HG03066 (cell line): ENCODE measurements around the gene CPLANE2.

ENCODE experiments used
- ATAC-seq: cut with Tn5 transposase; IDR thresholded peaks from one replicate; pipeline ENCODE4 v1.9.1; 2021; ENCODE audit warnings: low read depth; ENCODE audit not compliant: unreplicated experiment

Gene CPLANE2

DNA sequence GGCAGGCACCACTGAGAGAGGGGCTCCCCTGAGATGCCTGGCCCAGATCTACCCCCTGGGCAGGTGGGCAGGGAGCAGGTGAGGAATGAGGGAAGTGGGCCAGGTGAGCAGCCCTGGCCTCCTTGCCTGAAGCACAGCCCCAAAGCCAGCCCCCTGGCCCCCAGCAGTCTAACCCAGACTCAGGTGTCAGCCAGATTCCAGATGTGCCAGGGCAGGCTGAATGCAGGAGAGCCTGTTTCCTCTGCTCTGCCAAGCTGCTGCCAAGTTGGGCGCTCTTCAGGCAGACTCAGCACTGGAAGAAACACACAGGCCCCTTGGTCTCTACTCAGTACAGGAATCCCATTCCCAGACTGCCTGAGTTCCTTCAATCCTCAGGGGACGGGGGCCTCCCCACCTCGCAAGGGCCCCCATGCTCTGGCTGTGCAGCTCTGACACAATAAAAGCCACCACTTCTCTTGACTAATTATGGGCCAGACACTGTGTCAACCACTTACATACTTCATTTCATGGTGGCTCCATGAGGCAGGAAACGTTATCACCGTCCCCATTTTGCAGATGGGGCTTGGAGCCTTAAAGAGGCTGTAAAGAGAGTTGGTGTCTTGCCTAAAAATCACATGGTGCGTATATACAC is 45.0 kb downstream of the CPLANE2 start:
- no peak for ATAC-seq

DNA sequence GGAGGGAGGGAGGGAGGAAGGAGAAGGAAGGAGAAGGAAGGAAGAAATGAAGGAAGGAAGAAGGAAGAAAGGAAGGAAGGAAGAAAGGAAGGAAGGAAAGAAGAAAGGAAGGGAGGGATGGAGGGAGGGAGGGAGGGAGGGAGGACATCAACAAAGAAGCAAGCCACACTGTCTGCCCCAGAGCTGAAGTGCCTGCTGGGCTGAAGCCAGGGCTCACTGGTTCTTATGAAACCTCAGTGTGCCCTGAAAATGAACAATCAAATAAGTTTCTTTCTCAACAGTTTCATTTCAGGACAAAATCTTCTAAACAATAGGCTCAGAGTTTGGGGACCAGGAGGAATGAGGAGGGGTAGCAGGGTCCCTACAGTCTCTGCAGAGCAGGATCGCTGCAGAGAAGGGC is 45.7 kb downstream of the CPLANE2 start:
- no peak for ATAC-seq

DNA sequence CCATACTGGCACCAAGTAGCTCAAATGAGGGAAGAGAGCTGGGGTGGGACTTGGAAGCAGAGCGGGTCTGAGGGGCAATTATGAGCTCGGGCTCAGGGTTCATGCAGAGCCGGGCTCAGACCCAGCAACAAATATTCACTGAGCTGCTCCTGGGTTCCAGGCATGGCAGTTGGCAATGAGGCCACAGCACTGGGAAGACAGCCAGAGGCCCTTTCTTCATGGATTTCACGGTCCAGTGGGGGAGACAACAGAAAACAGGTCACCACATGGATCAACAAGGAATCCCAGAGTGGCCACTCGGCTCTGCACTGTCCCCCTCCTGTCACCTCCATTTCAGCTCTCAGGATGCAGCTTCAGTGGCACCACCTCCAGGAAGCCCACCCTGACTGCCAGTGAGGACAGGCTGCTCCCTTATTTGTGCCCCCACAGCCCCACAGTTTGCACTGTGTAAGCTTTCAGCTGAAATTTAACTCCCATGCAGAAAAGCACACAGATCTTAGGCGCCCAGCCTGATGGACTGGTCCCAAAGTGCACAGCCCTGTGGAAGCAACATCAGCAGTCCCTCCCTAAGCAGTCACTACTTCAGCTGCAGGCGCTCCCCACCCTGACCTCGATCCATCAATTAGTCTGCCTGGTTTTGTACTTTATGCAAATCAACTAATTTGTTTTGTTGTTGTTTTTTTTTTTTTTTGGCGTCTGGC is 46.9 kb downstream of the CPLANE2 start:
- ATAC-seq = no peak

GRCh38 chr1:16189003-16189402 is 48.0 kb downstream of the CPLANE2 start:
- no peak for ATAC-seq

- no peak for ATAC-seq
These were observed 49.1 kb downstream of the CPLANE2 start for GRCh38 chr1:16187748-16188401.

- ATAC-seq = no peak
These were observed 50.2 kb downstream of the CPLANE2 start for GRCh38 chr1:16186655-16187235.

GRCh38 chr1:16184557-16185303 is 52.3 kb downstream of the CPLANE2 start:
- ATAC-seq = no peak

GRCh38 chr1:16183765-16184556 is 53.0 kb downstream of the CPLANE2 start:
- no peak for ATAC-seq

- ATAC-seq = no peak
These were observed 53.8 kb downstream of the CPLANE2 start for GRCh38 chr1:16183179-16183578.

- no peak for ATAC-seq
These were observed 54.9 kb downstream of the CPLANE2 start for GRCh38 chr1:16181887-16182719.
